Neural progenitor cell (in vitro differentiated cells): ENCODE measurements around the gene SURF4.

Experiments
- EZH2 ChIP-seq: fragments of 200-600 bp; sonication (generic); IDR thresholded peaks from 2 replicates; pipeline ENCODE4 v1.6.1; 2017; ENCODE audit warnings: antibody characterized with exemption, mild to moderate bottlenecking, moderate library complexity
- EZH2phosphoT487 ChIP-seq: fragments of 200-600 bp; sonication (generic); IDR thresholded peaks from 2 replicates; pipeline ENCODE4 v1.6.1; 2017; ENCODE audit warnings: antibody characterized with exemption
- TF ChIP-seq, protein P1 (sequence below): fragments of 200-600 bp; sonication (generic); IDR thresholded peaks from 2 replicates; pipeline ENCODE4 v1.5.1; 2017; ENCODE audit warnings: antibody characterized with exemption, mild to moderate bottlenecking

GRCh38 chr9:133415170-133415569 is 39.3 kb upstream of the SURF4 start:
- TF ChIP-seq, protein P1, sequence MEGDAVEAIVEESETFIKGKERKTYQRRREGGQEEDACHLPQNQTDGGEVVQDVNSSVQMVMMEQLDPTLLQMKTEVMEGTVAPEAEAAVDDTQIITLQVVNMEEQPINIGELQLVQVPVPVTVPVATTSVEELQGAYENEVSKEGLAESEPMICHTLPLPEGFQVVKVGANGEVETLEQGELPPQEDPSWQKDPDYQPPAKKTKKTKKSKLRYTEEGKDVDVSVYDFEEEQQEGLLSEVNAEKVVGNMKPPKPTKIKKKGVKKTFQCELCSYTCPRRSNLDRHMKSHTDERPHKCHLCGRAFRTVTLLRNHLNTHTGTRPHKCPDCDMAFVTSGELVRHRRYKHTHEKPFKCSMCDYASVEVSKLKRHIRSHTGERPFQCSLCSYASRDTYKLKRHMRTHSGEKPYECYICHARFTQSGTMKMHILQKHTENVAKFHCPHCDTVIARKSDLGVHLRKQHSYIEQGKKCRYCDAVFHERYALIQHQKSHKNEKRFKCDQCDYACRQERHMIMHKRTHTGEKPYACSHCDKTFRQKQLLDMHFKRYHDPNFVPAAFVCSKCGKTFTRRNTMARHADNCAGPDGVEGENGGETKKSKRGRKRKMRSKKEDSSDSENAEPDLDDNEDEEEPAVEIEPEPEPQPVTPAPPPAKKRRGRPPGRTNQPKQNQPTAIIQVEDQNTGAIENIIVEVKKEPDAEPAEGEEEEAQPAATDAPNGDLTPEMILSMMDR: no peak
- TF ChIP-seq EZH2phosphoT487 (no peak), EZH2 (no peak)
